Activated CD4-positive, alpha-beta T cell treated with anti-CD3 and anti-CD28 coated beads, Interleukin-2, amount 10 ng/mL, durations not matched to agents 7 days and 5 days (primary cell): ENCODE data around the gene EIF5B. TPM values are rescaled to one million over a fixed set of nuclear protein-coding genes. Genes with fewer than 3 reads are reported as not detected.
"Not testable (repeated sequence)": the region's sequence is repeated elsewhere in the genome, so short reads cannot be mapped to it uniquely, and the experiment has no call there.

ENCODE experiments used
- CTCF ChIA-PET: fragments of 350-600 bp; sonication (Branson Sonifier 250); formaldehyde crosslinking; loops from one replicate; lab custom pipeline; 2021; ENCODE audit warnings: antibody characterized with exemption; lab: Charles Lee
- POLR2A ChIA-PET: fragments of 350-600 bp; sonication (Branson Sonifier 250); formaldehyde crosslinking; loops from one replicate; lab custom pipeline; 2021; ENCODE audit warnings: antibody characterized with exemption; lab: Charles Lee
- DNase-seq: peaks from one replicate; pipeline ENCODE4 v3.0.0-alpha.2; 2020
- H3K27ac Mint-ChIP-seq: one replicate; pipeline ENCODE4 v1.8.0; 2021; ENCODE audit warnings: mild to moderate bottlenecking, moderate library complexity, mixed read lengths
- H3K27me3 Mint-ChIP-seq: one replicate; pipeline ENCODE4 v1.8.0; 2021; ENCODE audit warnings: mixed read lengths
- H3K36me3 Mint-ChIP-seq: one replicate; pipeline ENCODE4 v1.8.0; 2021; ENCODE audit warnings: low read depth, mixed read lengths
- H3K4me1 Mint-ChIP-seq: one replicate; pipeline ENCODE4 v1.8.0; 2021; ENCODE audit warnings: mixed read lengths
- H3K4me3 Mint-ChIP-seq: one replicate; pipeline ENCODE4 v1.8.0; 2021; ENCODE audit warnings: mild to moderate bottlenecking, moderate library complexity, mixed read lengths
- H3K9me3 Mint-ChIP-seq: one replicate; pipeline ENCODE4 v1.8.0; 2021; ENCODE audit warnings: mixed read lengths
- total RNA-seq, 2 experiments: library from RNA; stranded (reverse); gene quantifications; one replicate each; pipeline ENCODE4 v1.2.3, GENCODE V29; 2021

The EIF5B gene
- total RNA-seq, 2 experiments from 2014 or later: 40.2 to 47.0 TPM

GRCh38 chr2:99340669-99341236 is 3.6 kb downstream of the EIF5B start:
- Mint-ChIP-seq H3K4me1 (peaks cover 41% of the 10 kb centered on the region), H3K27me3 (no peaks in the 10 kb centered on the region), H3K36me3 (peaks cover 7% of the 10 kb centered on the region), H3K4me3 (no peak overlapping the region), H3K27ac (no peak overlapping the region), H3K9me3 (no peaks in the 10 kb centered on the region)
- POLR2A ChIA-PET: no interaction called here
- DNase-seq: no peak
- CTCF ChIA-PET: no interaction called here

GRCh38 chr2:99342536-99342935 is 5.3 kb downstream of the EIF5B start:
- ChIA-PET POLR2A (no interaction called here), CTCF (no interaction called here)
- H3K27ac Mint-ChIP-seq: no peak overlapping the region
- DNase-seq: no peak
- no peak overlapping the region for H3K4me3 Mint-ChIP-seq
- no peaks in the 10 kb centered on the region for H3K9me3 Mint-ChIP-seq
- H3K27me3 Mint-ChIP-seq: no peaks in the 10 kb centered on the region
- H3K36me3 Mint-ChIP-seq: peaks cover 4% of the 10 kb centered on the region
- H3K4me1 Mint-ChIP-seq: peaks cover 47% of the 10 kb centered on the region

- CTCF ChIA-PET: interaction anchor here (0.6 to 1.1 kb wide), 3 partner anchors 17 to 194 kb away, joined by 3 to 6 read pairs (median 4); no protein-coding TSS in a partner anchor
- peaks cover 54% of the 10 kb centered on the region for H3K4me1 Mint-ChIP-seq
- H3K27me3 Mint-ChIP-seq, H3K27ac Mint-ChIP-seq, H3K9me3 Mint-ChIP-seq, H3K4me3 Mint-ChIP-seq, POLR2A ChIA-PET, H3K36me3 Mint-ChIP-seq, DNase-seq: not testable (repeated sequence)
Observed at GRCh38 chr2:99345446-99345845, 8.3 kb downstream of the EIF5B start.

- no peaks in the 10 kb centered on the region for H3K9me3 Mint-ChIP-seq
- H3K4me3 Mint-ChIP-seq: no peak overlapping the region
- ChIA-PET POLR2A (no interaction called here), CTCF (interaction anchor here (0.7 to 2.6 kb wide), 3 partner anchors 9 to 195 kb away, joined by 3 to 11 read pairs (median 6); partner anchors contain the start of genes EIF5B and TXNDC9)
- no peak overlapping the region for H3K27ac Mint-ChIP-seq
- DNase-seq: no peak
- H3K27me3 Mint-ChIP-seq: no peaks in the 10 kb centered on the region
- peaks cover 52% of the 10 kb centered on the region for H3K4me1 Mint-ChIP-seq
- H3K36me3 Mint-ChIP-seq: peaks cover 4% of the 10 kb centered on the region
Observed at GRCh38 chr2:99346218-99346617, 9.0 kb downstream of the EIF5B start.

- Mint-ChIP-seq H3K27me3 (no peaks in the 10 kb centered on the region), H3K9me3 (no peaks in the 10 kb centered on the region), H3K4me3 (no peak overlapping the region), H3K27ac (no peak overlapping the region), H3K36me3 (peaks cover 6% of the 10 kb centered on the region), H3K4me1 (peaks cover 42% of the 10 kb centered on the region)
- ChIA-PET CTCF (interaction anchor here (2.6 kb wide), 1 partner anchor 11 kb away, joined by 11 read pairs; the partner anchor contains the start of genes EIF5B and TXNDC9), POLR2A (no interaction called here)
- no peak for DNase-seq
Observed at GRCh38 chr2:99348173-99348572, 11.0 kb downstream of the EIF5B start.

- no peak overlapping the region for H3K4me3 Mint-ChIP-seq
- no peaks in the 10 kb centered on the region for H3K27me3 Mint-ChIP-seq
- ChIA-PET CTCF (no interaction called here), POLR2A (no interaction called here)
- H3K9me3 Mint-ChIP-seq: no peaks in the 10 kb centered on the region
- H3K27ac Mint-ChIP-seq: no peak overlapping the region
- peaks cover 7% of the 10 kb centered on the region for H3K36me3 Mint-ChIP-seq
- DNase-seq: no peak
- peaks cover 37% of the 10 kb centered on the region for H3K4me1 Mint-ChIP-seq
Observed at GRCh38 chr2:99350194-99350593, 13.0 kb downstream of the EIF5B start.

GRCh38 chr2:99354070-99354469 is 16.9 kb downstream of the EIF5B start:
- Mint-ChIP-seq H3K36me3 (peaks cover 7% of the 10 kb centered on the region), H3K27ac (no peak overlapping the region), H3K4me1 (peaks cover 27% of the 10 kb centered on the region), H3K9me3 (no peaks in the 10 kb centered on the region), H3K4me3 (no peak overlapping the region), H3K27me3 (no peaks in the 10 kb centered on the region)
- ChIA-PET POLR2A (no interaction called here), CTCF (interaction anchor here (3.7 kb wide), 1 partner anchor 17 kb away, joined by 11 read pairs; the partner anchor contains the start of gene EIF5B)
- DNase-seq: no peak

- H3K9me3 Mint-ChIP-seq, DNase-seq, H3K27ac Mint-ChIP-seq, H3K27me3 Mint-ChIP-seq, H3K36me3 Mint-ChIP-seq, POLR2A ChIA-PET, H3K4me3 Mint-ChIP-seq: not testable (repeated sequence)
- H3K4me1 Mint-ChIP-seq: peaks cover 26% of the 10 kb centered on the region
- CTCF ChIA-PET: interaction anchor here (0.6 to 3.7 kb wide), 4 partner anchors 16 to 1184 kb away, joined by 3 to 11 read pairs (median 4); partner anchors contain the start of gene EIF5B
Observed at GRCh38 chr2:99354825-99355224, 17.6 kb downstream of the EIF5B start.

- DNase-seq: no peak
- Mint-ChIP-seq H3K9me3 (no peaks in the 10 kb centered on the region), H3K36me3 (peaks cover 19% of the 10 kb centered on the region), H3K27ac (no peak overlapping the region), H3K4me1 (peaks cover 26% of the 10 kb centered on the region), H3K27me3 (no peaks in the 10 kb centered on the region), H3K4me3 (no peak overlapping the region)
- ChIA-PET CTCF (interaction anchor here (1.0 to 3.7 kb wide), 5 partner anchors 9 to 26 kb away, joined by 3 to 11 read pairs (median 4); partner anchors contain the start of gene EIF5B), POLR2A (no interaction called here)
Observed at GRCh38 chr2:99356853-99357252, 19.7 kb downstream of the EIF5B start.

- Mint-ChIP-seq H3K27ac (no peak overlapping the region), H3K27me3 (no peaks in the 10 kb centered on the region), H3K9me3 (no peaks in the 10 kb centered on the region), H3K4me1 (peaks cover 7% of the 10 kb centered on the region), H3K36me3 (peaks cover 48% of the 10 kb centered on the region), H3K4me3 (no peak overlapping the region)
- ChIA-PET CTCF (interaction anchor here (0.9 to 1.8 kb wide), 4 partner anchors 9 to 29 kb away, joined by 3 to 13 read pairs (median 4); partner anchors contain the start of gene EIF5B), POLR2A (no interaction called here)
- DNase-seq: no peak
Observed at GRCh38 chr2:99365661-99366060, 28.5 kb downstream of the EIF5B start.

- H3K9me3 Mint-ChIP-seq, CTCF ChIA-PET, H3K27me3 Mint-ChIP-seq, H3K4me3 Mint-ChIP-seq, DNase-seq, POLR2A ChIA-PET, H3K4me1 Mint-ChIP-seq, H3K27ac Mint-ChIP-seq: not testable (repeated sequence)
- peaks cover 56% of the 10 kb centered on the region for H3K36me3 Mint-ChIP-seq
Observed at GRCh38 chr2:99368854-99369253, 31.7 kb downstream of the EIF5B start.

GRCh38 chr2:99373144-99373543 is 36.0 kb downstream of the EIF5B start:
- CTCF ChIA-PET: no interaction called here
- H3K9me3 Mint-ChIP-seq: peaks cover 6% of the 10 kb centered on the region

GRCh38 chr2:99374747-99375146 is 37.6 kb downstream of the EIF5B start:
- H3K4me3 Mint-ChIP-seq: no peak overlapping the region
- H3K27ac Mint-ChIP-seq: no peak overlapping the region
- H3K27me3 Mint-ChIP-seq: no peaks in the 10 kb centered on the region
- H3K36me3 Mint-ChIP-seq: peaks cover 70% of the 10 kb centered on the region
- ChIA-PET POLR2A (no interaction called here), CTCF (interaction anchor here (0.9 kb wide), 1 partner anchor 9 kb away, joined by 3 read pairs; no protein-coding TSS in a partner anchor)
- no peak for DNase-seq
- peaks cover 6% of the 10 kb centered on the region for H3K9me3 Mint-ChIP-seq
- peaks cover 16% of the 10 kb centered on the region for H3K4me1 Mint-ChIP-seq

More at GRCh38 chr2:99373144-99373543, 36.0 kb downstream of the EIF5B start:
- H3K4me1 Mint-ChIP-seq: peaks cover 16% of the 10 kb centered on the region
- no peak overlapping the region for H3K4me3 Mint-ChIP-seq
- H3K27me3 Mint-ChIP-seq: no peaks in the 10 kb centered on the region
- no peak for DNase-seq
- H3K27ac Mint-ChIP-seq: no peak overlapping the region
- POLR2A ChIA-PET: no interaction called here
- H3K36me3 Mint-ChIP-seq: peaks cover 72% of the 10 kb centered on the region
